NOMO-1 treated with dmso at 0.1 percent for 144 hours (cell line): ENCODE measurements around the gene ZNF211.

Experiments
- DNase-seq: peaks from one replicate; lab custom pipeline; 2025; ENCODE audit not compliant: unreplicated experiment; lab: John Stamatoyannopoulos, UW

The ZNF211 gene

DNA sequence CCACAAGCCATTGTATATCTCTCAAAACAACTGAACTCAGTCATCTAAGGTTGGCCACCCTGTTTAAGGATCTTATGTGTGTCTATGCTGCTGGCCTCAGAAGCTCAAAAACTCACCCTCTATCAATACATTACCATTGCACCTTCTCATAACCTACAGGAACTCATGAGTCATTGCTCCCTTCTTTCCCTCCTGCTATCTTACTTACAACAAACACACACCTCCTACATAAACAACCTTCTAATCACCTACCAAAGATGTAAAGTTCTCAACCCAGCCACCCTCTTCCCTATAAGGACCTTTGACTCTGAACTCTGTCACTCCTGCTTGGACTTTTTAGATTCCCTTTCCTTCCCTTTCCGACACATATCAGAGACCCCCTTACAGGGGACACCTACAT is 22.5 kb downstream of the ZNF211 start:
- no peak for DNase-seq

DNA sequence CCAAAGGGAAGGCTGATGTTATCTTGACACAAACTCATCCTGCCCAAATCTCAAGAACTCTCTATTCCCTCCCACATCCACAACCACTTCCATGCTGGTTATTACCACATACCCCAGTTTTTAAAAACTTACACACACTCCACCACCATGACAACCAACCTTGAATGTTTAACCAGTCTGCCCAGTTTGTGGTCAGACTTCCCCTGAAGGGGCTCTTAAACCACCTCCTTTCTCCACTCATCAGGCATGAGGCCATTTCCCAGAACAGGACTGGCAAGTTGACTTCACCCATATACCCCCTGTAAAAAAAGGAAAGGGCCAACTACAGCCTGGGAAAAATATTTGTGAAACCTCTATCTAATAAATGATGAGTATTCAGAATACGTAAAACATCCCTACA is 23.4 kb downstream of the ZNF211 start:
- no peak for DNase-seq

DNA sequence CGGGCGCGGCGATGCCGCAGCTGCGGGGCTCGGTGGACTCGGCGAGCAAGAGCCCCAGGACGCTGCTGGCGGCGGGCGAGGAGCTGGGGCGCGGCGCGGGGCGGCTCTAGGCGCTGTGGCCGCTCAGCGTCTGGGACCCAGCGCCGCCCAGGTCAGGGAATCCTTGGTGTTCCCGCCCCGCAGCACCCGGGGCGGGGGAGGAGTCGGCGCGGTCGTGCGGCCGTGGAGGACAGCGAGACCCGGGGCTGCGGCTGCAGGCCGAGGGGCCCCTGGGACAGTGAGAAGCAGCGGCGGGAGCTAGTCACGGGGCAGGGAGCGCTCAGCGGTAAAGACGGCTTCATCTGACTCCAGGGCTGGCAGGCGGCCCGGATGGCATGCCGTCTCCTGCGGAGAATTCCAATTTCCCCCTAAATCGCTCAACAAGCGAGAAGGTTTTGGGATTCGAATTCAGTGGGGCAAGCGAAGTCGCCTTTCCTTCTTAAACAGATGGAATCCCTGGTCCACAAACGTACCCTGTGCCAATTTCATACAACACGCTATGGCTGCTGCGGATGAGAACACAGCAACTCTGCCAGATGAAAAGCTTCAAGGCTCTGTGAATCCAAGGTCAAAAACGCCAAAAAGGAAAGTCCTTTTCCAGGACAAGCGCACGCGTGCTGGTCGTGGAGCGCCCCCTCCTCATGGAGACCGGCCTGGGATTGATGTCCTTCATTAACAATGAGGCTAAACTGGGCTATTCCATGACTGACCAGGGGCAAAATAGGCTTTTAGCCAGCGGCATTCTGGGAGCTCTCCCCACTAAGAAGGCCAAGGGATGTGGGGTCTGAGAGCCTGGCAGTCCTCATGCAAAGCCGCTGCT is 31.5 kb downstream of the ZNF211 start:
- DNase-seq, result no peak

GRCh38 chr19:57665261-57665806 is 32.4 kb downstream of the ZNF211 start:
- DNase-seq, result no peak

GRCh38 chr19:57667228-57667627 is 34.3 kb downstream of the ZNF211 start:
- no peak for DNase-seq

GRCh38 chr19:57668635-57669034 is 35.7 kb downstream of the ZNF211 start, which contains the start of gene ZSCAN4:
TSS of gene ZSCAN4 (plus strand) at chr19:57668935. CDS start at chr19:57676146, 7,211 bp downstream.
- no peak for DNase-seq

DNA sequence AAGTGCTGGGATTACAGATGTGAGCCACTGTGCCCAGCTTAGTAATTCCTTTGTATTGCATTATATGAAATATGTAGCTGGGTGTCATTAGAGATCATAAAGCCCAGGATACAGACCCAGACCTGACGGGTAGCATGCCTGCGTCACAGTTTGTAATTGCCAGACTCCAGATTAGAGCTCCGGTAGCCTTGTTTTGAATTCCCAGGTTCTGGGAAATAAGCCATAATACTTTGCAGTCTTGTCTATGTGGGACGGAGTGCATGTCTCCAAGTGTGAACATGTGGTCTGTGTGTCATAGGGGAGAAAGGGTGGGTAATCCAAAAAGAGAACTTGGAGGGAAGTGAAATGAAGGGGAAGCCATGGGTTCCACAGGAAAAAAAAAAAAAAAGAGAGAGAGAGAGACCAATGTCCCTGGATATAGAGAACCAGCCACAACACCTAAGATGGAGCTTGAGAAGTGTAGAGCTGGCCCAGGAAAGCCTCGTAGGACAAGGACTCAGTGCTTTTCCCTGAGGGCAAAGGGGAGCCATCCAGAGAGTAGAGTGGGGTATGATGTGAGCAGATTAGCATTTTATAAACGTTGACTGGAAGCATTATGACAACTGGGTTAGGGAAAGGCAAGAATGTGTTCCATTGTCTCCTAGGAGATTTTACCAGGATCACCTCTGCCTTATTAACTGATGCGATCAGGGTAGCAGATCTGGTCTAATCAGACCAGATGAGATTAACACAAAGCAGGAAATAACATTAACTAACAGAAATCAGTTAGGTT is 38.3 kb downstream of the ZNF211 start:
- no peak for DNase-seq

- no peak for DNase-seq
Observed at GRCh38 chr19:57672466-57672865, 39.5 kb downstream of the ZNF211 start.

- DNase-seq, result no peak
Observed at GRCh38 chr19:57675881-57676280, 42.9 kb downstream of the ZNF211 start.

GRCh38 chr19:57682226-57682766 is 49.3 kb downstream of the ZNF211 start:
- DNase-seq, result no peak

DNA sequence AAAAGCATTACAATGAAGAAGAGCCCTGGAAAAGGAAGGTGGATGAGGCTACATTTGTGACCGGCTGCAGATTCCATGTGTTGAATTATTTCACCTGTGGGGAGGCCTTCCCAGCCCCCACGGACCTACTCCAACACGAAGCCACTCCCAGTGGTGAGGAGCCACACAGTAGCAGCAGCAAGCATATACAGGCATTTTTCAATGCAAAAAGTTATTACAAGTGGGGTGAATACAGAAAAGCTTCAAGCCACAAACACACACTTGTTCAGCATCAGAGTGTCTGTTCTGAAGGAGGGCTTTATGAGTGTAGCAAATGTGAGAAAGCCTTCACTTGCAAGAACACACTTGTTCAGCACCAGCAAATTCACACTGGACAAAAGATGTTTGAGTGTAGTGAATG is 53.8 kb downstream of the ZNF211 start:
- DNase-seq, result no peak

DNA sequence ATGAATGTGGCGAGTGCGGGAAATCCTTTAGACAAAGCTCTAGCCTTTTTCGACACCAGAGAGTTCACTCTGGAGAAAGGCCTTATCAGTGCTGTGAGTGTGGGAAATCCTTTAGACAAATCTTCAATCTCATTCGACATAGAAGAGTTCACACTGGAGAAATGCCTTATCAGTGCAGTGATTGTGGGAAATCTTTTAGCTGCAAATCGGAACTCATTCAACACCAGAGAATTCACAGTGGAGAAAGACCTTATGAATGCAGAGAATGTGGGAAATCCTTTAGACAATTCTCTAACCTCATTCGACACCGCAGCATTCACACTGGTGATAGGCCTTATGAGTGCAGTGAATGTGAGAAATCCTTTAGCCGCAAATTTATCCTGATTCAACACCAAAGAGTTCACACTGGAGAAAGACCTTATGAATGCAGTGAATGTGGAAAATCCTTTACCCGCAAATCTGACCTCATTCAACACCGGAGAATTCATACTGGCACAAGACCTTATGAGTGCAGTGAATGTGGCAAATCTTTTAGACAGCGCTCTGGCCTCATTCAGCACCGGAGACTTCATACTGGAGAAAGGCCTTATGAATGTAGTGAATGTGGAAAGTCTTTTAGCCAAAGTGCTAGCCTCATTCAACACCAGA is 54.5 kb downstream of the ZNF211 start:
- DNase-seq, result no peak

GRCh38 chr19:57688011-57688763 is 55.2 kb downstream of the ZNF211 start:
- DNase-seq, result no peak

DNA sequence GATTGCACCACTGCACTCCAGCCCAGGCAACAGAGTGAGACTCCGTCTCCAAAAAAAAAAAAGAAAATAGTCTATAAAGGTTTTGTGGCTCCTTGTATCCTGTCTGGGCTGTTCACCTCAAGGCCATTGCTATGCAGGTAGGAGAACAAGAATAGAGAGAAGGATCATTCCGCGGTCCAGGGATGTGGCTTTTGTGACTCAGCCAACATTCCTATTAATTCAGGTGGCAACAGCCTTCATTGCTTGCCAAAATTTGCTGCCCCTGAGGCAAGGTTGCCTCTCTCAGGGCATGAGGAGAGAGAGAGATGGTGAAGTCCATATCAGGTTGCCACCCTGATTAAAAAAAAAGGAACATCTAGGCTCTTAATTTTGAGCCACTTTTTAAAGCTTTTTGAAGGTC is 56.8 kb downstream of the ZNF211 start:
- DNase-seq, result no peak
